A673 (cell line): ENCODE data around the gene PPM1D.

Source experiments
- CTCF ChIP-seq: fragments of 300-800, 200-600 bp; sonication (generic); conservative IDR thresholded peaks from 2 replicates; pipeline ENCODE4 v1.5.1; 2017; ENCODE audit warnings: low read depth, mild to moderate bottlenecking, antibody characterized with exemption, low read length, moderate library complexity, mixed read lengths
- EZH2 ChIP-seq: fragments of 200-600 bp; sonication (generic); IDR thresholded peaks from 2 replicates; pipeline ENCODE4 v1.6.1; 2017; ENCODE audit warnings: borderline replicate concordance, low read depth, mild to moderate bottlenecking, mixed read lengths, antibody characterized with exemption, low read length; ENCODE audit not compliant: poor library complexity, severe bottlenecking

DNA sequence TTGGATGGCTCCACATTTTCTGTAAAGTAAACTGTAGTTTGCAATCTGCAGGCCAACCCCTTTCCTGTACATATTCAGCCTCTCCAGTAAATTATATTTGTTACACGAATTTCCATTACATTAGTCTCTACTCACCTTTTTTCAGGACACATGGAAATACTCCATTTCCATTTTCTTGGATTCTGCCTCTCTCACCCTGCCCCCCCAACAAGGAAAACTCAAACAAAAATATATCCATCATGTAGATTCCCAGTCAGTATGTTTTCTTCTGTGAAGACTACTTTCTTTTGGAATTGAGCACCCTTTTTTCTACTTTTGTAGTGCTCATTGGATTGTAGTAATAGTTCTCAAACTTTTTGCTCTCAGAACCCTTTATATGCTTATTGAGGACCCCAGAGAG lies 2.9 kb downstream of the PPM1D start:
- TF ChIP-seq CTCF (no peak), EZH2 (no peak)
